BLaER1 treated with 17β-estradiol and CSF1 and Interleukin-3, amounts not matched to agents 10 nM and 100 nM (cell line): ENCODE data around the gene SRSF4.
"Not testable (repeated sequence)": the region's sequence is repeated elsewhere in the genome, so short reads cannot be mapped to it uniquely, and the experiment has no call there.

ENCODE experiments used
- H3K27ac ChIP-seq, 11 experiments: shearing (Covaris generic); formaldehyde crosslinking; 2 replicates each; pipeline ENCODE4 v1.8.1; 2022
- H3K27me3 ChIP-seq, 11 experiments: shearing (Covaris generic); formaldehyde crosslinking; 2 replicates each; pipeline ENCODE4 v1.8.1; 2022
- H3K36me3 ChIP-seq, 11 experiments: shearing (Covaris generic); formaldehyde crosslinking; 2 replicates each; pipeline ENCODE4 v1.8.1; 2022
- H3K4me1 ChIP-seq, 10 experiments: shearing (Covaris generic); formaldehyde crosslinking; 2 replicates each; pipeline ENCODE4 v1.8.1; 2022
- H3K4me2 ChIP-seq, 11 experiments: shearing (Covaris generic); formaldehyde crosslinking; 2 replicates each; pipeline ENCODE4 v1.8.1; 2022
- H3K4me3 ChIP-seq, 10 experiments: shearing (Covaris generic); formaldehyde crosslinking; 2 replicates each; pipeline ENCODE4 v1.8.1; 2022
- H3K9ac ChIP-seq, 11 experiments: shearing (Covaris generic); formaldehyde crosslinking; 2 replicates each; pipeline ENCODE4 v1.8.1; 2022
- H3K9me3 ChIP-seq, 11 experiments: shearing (Covaris generic); formaldehyde crosslinking; replicated peaks in 1 of 11; 2 replicates each; pipeline ENCODE4 v1.8.1; 2022
- H4K20me1 ChIP-seq, 11 experiments: shearing (Covaris generic); formaldehyde crosslinking; 2 replicates each; pipeline ENCODE4 v1.8.1; 2022
- Cebpa-rat ChIP-seq, 11 experiments: shearing (Covaris generic); IDR thresholded peaks; 2 replicates each; pipeline ENCODE4 v1.8.1; 2022

The SRSF4 gene

GRCh38 chr1:29113413-29114117 lies 68.1 kb downstream of the SRSF4 start:
- H3K4me1 ChIP-seq = no peaks in the 10 kb centered on the region
- no peak overlapping the region for H3K4me2 ChIP-seq
- H3K27me3 ChIP-seq = no peaks in the 10 kb centered on the region
- H3K9me3 ChIP-seq = no peaks in the 10 kb centered on the region
- no peak for TF ChIP-seq Cebpa-rat (IDR thresholded peaks at IDR 0.05)
- no peak overlapping the region for H3K4me3 ChIP-seq
- H3K27ac ChIP-seq = no peak overlapping the region
- no peak overlapping the region for H3K9ac ChIP-seq
- peaks cover 0 to 5% (median 0%) of the 10 kb centered on the region in 11 experiments; a peak in 4 of 22 replicates for H4K20me1 ChIP-seq
- H3K36me3 ChIP-seq = peaks cover 54 to 98% (median 86%) of the 10 kb centered on the region in 11 experiments

- Histone ChIP-seq H3K27ac (no peak overlapping the region), H3K4me2 (no peak overlapping the region), H3K4me1 (no peaks in the 10 kb centered on the region), H3K27me3 (no peaks in the 10 kb centered on the region), H3K9ac (no peak overlapping the region), H3K36me3 (peaks cover 48 to 97% (median 85%) of the 10 kb centered on the region in 11 experiments), H3K9me3 (no peaks in the 10 kb centered on the region), H4K20me1 (no peaks in the 10 kb centered on the region; a peak in 1 of 22 replicates), H3K4me3 (no peak overlapping the region)
- TF ChIP-seq Cebpa-rat (IDR thresholded peaks at IDR 0.05) = no peak
Observed at GRCh38 chr1:29112705-29113412, 68.8 kb downstream of the SRSF4 start.

GRCh38 chr1:29108041-29108440 lies 73.7 kb downstream of the SRSF4 start:
- H3K4me1 ChIP-seq, H4K20me1 ChIP-seq, H3K9me3 ChIP-seq, H3K27me3 ChIP-seq, H3K9ac ChIP-seq, H3K4me2 ChIP-seq, H3K27ac ChIP-seq, H3K4me3 ChIP-seq: not testable (repeated sequence)
- H3K36me3 ChIP-seq = peaks cover 26 to 73% (median 65%) of the 10 kb centered on the region in 11 experiments
- TF ChIP-seq Cebpa-rat (IDR thresholded peaks at IDR 0.05) = peak in 1 of 11 experiments; percentile 53; a peak in 2 of 22 replicates

- H3K4me1 ChIP-seq = no peaks in the 10 kb centered on the region
- H4K20me1 ChIP-seq = no peaks in the 10 kb centered on the region
- H3K4me3 ChIP-seq = no peak overlapping the region
- no peak for TF ChIP-seq Cebpa-rat (IDR thresholded peaks at IDR 0.05)
- H3K4me2 ChIP-seq = no peak overlapping the region
- H3K36me3 ChIP-seq = peaks cover 14 to 69% (median 50%) of the 10 kb centered on the region in 11 experiments
- no peaks in the 10 kb centered on the region for H3K9me3 ChIP-seq
- H3K27me3 ChIP-seq = no peaks in the 10 kb centered on the region
- no peak overlapping the region for H3K9ac ChIP-seq
- no peak overlapping the region for H3K27ac ChIP-seq
Observed at GRCh38 chr1:29105822-29106221, 75.9 kb downstream of the SRSF4 start.

GRCh38 chr1:29100487-29100886 lies 81.2 kb downstream of the SRSF4 start:
- Histone ChIP-seq H4K20me1 (no peaks in the 10 kb centered on the region), H3K27me3 (no peaks in the 10 kb centered on the region), H3K4me2 (no peak overlapping the region), H3K9ac (no peak overlapping the region), H3K36me3 (peaks cover 28 to 97% (median 60%) of the 10 kb centered on the region in 11 experiments), H3K9me3 (no peaks in the 10 kb centered on the region), H3K4me1 (no peaks in the 10 kb centered on the region), H3K4me3 (no peak overlapping the region), H3K27ac (no peak overlapping the region)
- no peak for TF ChIP-seq Cebpa-rat (IDR thresholded peaks at IDR 0.05)

- H4K20me1 ChIP-seq = no peaks in the 10 kb centered on the region
- no peaks in the 10 kb centered on the region for H3K4me1 ChIP-seq
- peaks cover 28 to 93% (median 60%) of the 10 kb centered on the region in 11 experiments for H3K36me3 ChIP-seq
- H3K27ac ChIP-seq = no peak overlapping the region
- H3K4me2 ChIP-seq = no peak overlapping the region
- H3K9ac ChIP-seq = no peak overlapping the region
- TF ChIP-seq Cebpa-rat (IDR thresholded peaks at IDR 0.05) = no peak
- H3K27me3 ChIP-seq = no peaks in the 10 kb centered on the region
- H3K9me3 ChIP-seq = no peaks in the 10 kb centered on the region
- H3K4me3 ChIP-seq = no peak overlapping the region
Observed at GRCh38 chr1:29099286-29099685, 82.4 kb downstream of the SRSF4 start.
